GM19193 (cell line): Measurements from ENCODE around the gene KIAA0513.

Experiments used
- POLR2A ChIP-seq: IDR thresholded peaks from 4 replicates; pipeline ENCODE4 v1.6.1; 2011; ENCODE audit not compliant: insufficient read depth, insufficient read length; ENCODE audit errors: extremely low read depth

KIAA0513 gene

GRCh38 chr16:85014311-85014710 is 13.3 kb upstream of the KIAA0513 start:
- no peak for TF ChIP-seq POLR2A

- TF ChIP-seq POLR2A: no peak
These were observed 12.0 kb upstream of the KIAA0513 start for GRCh38 chr16:85015481-85016187.

GRCh38 chr16:85017151-85017550 is 10.4 kb upstream of the KIAA0513 start:
- TF ChIP-seq POLR2A: no peak

DNA sequence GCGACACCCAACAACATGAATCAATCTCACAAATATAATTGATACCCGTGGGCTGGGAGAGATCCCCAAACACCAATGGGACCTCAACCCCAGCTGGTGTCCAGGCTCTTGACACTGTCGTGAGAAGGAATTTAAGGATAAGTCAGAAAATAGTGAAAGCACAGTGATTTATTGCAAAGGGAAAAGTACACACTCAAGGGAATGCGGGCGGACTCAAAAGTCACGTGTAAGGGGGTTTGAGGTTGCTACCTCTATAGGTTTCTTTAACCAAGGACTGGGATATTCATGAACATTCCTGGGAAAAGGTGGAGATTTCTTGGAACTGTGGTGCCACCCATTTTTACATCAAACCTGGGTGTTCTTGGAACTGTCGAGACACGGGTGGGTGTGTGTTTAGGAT is 10.0 kb upstream of the KIAA0513 start:
- no peak for TF ChIP-seq POLR2A

GRCh38 chr16:85018529-85019236 is 8.9 kb upstream of the KIAA0513 start:
- no peak for TF ChIP-seq POLR2A

DNA sequence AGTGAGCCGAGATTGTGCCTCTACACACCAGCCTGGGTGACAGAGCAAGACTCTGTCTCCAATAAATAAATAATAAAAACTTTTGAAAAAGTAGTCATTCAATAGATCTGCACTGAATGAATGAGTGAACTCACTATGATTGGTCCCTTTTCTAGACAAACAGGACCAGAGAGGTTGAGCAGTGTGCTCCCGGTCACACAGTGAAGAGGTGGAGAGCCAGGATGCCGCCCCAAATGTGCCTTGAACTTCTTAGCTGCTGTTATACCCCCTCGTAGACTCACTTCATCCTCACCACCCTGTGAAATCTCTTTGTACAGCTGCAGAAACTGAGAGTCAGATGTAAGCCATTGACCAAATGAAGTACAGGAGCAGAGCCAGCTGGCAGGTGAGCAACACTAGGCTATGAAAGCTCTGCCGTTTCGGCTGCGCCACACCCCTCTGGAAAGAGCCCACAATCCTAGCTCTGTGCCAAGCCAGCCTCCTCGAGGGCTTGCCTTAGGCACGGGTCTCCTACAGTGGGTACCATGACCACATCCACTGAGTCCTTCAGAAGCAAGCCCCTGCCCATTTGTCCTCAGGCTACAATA is 7.8 kb upstream of the KIAA0513 start:
- TF ChIP-seq POLR2A: no peak

- TF ChIP-seq POLR2A: no peak
These were observed 1.6 kb upstream of the KIAA0513 start for GRCh38 chr16:85025781-85026653.

GRCh38 chr16:85026703-85027102 is 892 bp upstream of the KIAA0513 start:
- no peak for TF ChIP-seq POLR2A

GRCh38 chr16:85027958-85028684 is 526 bp downstream of the KIAA0513 start:
- TF ChIP-seq POLR2A: no peak

DNA sequence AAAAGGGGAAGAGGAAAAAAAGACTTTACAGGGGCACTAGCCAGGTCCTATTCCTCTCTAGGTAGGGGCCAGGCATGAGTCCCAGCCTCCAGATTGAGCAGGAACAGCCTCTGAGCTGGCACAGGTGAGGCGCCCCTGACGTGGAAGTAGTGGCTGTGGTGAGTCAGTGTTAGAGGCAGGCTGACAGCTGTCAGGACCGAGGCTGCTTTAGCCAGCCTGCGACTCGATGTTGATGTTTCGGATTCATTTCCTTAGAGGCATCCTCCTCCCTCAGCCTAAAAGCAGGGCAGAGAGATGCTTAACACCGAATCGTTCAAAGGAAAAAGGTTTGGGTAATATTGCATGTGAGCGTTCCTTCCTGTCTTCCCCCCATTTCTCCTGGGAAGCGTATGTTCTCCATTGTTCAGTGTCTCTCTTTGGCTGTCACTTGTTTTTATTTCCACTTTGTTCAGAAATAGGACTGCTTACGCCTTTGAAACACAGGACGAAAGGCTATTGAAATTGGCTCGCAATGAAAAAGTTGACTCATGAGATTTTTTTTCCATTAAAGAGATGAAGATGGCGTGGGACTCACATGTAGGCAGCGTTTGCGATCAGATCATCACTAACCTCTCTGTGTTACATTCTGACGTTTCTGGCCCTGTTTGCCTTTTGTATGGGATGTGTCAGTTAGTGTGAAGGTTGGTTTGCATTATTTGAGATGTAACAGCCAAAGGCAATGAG is 1.3 kb downstream of the KIAA0513 start:
- TF ChIP-seq POLR2A: no peak

DNA sequence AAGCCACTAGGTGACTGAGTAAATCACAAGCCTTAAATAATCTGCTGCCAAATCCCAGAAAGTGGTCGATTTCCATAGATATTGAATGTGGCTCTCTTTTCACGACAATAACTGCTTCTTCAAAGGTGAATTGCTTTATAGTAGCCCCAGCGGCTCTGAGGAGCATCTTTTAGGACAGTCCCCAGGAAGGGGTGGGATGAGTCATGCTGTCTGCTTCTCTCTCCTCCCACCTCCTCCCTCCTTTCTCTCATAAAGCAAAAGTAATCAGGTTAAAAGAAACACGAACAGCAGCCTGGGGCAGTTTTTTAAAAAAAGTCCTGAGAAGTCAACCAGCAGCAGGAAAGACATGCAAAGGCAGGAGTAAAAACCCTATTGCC is 1.8 kb downstream of the KIAA0513 start:
- no peak for TF ChIP-seq POLR2A

DNA sequence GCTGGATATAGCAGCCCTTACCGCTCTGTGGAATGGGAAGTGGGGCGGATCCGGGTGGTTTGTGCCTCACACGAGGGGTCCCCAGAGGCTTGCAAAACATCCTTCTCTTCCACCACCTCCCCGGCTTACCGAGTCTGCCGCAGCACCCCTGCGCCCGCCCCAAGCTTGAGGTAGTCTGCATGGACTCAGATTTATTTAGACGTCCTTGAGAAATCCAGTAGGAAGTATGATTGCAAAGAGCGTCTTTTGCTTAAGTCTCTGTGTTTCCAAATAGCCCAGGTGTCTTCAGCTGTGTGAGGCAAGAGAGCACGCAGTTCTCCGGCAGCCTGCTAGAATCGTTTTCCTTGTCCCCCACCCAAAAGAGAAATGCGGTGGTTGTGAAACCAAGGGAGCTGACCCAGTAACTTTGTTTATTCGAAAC is 2.4 kb downstream of the KIAA0513 start:
- TF ChIP-seq POLR2A: no peak

DNA sequence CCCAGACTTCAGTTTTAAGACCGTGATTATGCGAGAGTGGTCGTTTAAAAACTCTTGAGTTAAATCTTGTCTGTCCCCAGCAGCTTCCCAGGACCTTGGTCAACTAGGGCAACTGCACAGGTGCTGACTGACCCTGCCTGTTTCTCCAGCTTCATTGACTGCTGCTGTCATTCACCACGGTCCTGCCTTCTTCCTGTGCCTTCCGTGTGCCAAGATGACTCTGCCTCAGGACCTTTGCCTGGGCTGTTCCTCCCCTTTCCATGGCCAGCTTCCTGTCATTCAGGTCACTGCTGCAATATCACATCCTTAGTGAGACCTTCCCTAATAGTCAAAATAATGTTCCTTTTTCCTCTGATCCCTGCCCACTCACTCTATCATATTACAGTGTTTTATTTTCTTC is 3.9 kb downstream of the KIAA0513 start:
- TF ChIP-seq POLR2A: no peak

DNA sequence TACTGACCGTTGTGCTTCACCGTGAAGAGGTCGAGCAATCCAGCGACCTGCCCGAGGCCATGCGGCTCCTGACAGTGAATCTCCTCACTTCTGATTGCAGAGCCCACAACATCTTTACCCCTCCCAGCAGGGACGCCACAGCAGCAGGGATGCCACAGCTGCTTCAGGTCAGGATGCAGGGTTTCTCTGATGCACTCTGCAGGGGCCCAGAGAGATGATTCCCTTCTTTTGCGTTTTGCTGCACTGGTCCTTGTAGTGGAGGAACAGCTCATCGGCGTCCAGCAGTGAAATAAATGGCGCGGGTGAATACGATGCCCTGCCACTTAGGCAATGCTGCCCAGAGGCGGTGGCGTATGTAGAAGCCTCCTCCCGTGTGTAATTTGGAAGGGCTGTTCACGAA is 5.6 kb downstream of the KIAA0513 start:
- no peak for TF ChIP-seq POLR2A
